A549 (cell line): Measurements from ENCODE around the gene UBA52. TPM values are rescaled to one million over a fixed set of nuclear protein-coding genes. Genes with fewer than 3 reads are reported as not detected.

Experiments used
- ATAC-seq, 2 experiments: fragments of 200-7000 bp in 1 of 2; fragments of >200 bp in 1 of 2; cut with Nextera tagmentation in 1 of 2; cut with Tn5 transposase in 1 of 2; 3 replicates each; pipeline versions ENCODE4 v1.8.0 to v1.9.1; 2018 to 2020; ENCODE audit warnings: mild to moderate bottlenecking in 1 of 2, moderate library complexity in 1 of 2
- CTCF ChIA-PET: fragments of 300-600 bp; sonication (Branson Sonifier 250); formaldehyde crosslinking; extraction: SDS; loops from one replicate; lab custom pipeline; 2021; ENCODE audit warnings: antibody characterized with exemption, inconsistent platforms; lab: Yijun Ruan, JAX
- POLR2A ChIA-PET: fragments of 350-600 bp; formaldehyde crosslinking; extraction: SDS; loops from one replicate; lab custom pipeline; 2021; ENCODE audit warnings: antibody characterized with exemption, inconsistent platforms; lab: Yijun Ruan, JAX
- DNase-seq, 2 experiments: peaks; one replicate each; pipeline versions ENCODE4 v3.0.0 to v3.0.0-alpha.2; 2011 to 2016; ENCODE audit warnings: low read depth in 1 of 2, low spot score in 1 of 2
- FAIRE-seq: peaks from 2 replicates; lab custom pipeline; 2011; peaks lifted over from hg19 to GRCh38; lab: Jason Lieb, UNC
- H3K27ac ChIP-seq, 2 experiments: fragments of >200 bp; sonication (Bioruptor Twin); formaldehyde crosslinking; 3 replicates each; pipeline ENCODE4 v1.5.1; 2016 to 2017
- H3K4me1 ChIP-seq: fragments of >200 bp; sonication (Bioruptor Twin); formaldehyde crosslinking; 3 replicates; pipeline ENCODE4 v1.6.1; 2016
- H3K4me2 ChIP-seq: fragments of >200 bp; sonication (Bioruptor Twin); formaldehyde crosslinking; 3 replicates; pipeline ENCODE4 v1.6.1; 2016
- H3K4me3 ChIP-seq: fragments of >200 bp; sonication (Bioruptor Twin); formaldehyde crosslinking; 3 replicates; pipeline ENCODE4 v1.5.1; 2016
- H3K9me3 ChIP-seq: fragments of >200 bp; sonication (Bioruptor Twin); formaldehyde crosslinking; 3 replicates; pipeline ENCODE4 v1.6.1; 2016
- BCL3 ChIP-seq: fragments of >200 bp; sonication (Bioruptor Twin); formaldehyde crosslinking; IDR thresholded peaks from 3 replicates; pipeline ENCODE4 v1.6.1; 2016
- CBX2 ChIP-seq: fragments of 200-600 bp; sonication (generic); IDR thresholded peaks from 2 replicates; pipeline ENCODE4 v1.6.1; 2016; ENCODE audit warnings: low read depth, mild to moderate bottlenecking, borderline replicate concordance
- CHD4 ChIP-seq: fragments of 200-600 bp; sonication (generic); IDR thresholded peaks from 2 replicates; pipeline ENCODE4 v1.6.1; 2016; ENCODE audit warnings: antibody characterized with exemption, mild to moderate bottlenecking, borderline replicate concordance
- E2F6 ChIP-seq: IDR thresholded peaks from 2 replicates; pipeline ENCODE4 v1.6.1; 2012; ENCODE audit warnings: low read depth, borderline replicate concordance
- EHF ChIP-seq: fragments of 250-450 bp; sonication (Bioruptor Pico); IDR thresholded peaks from 2 replicates; pipeline ENCODE4 v1.5.0; 2020; ENCODE audit warnings: mild to moderate bottlenecking
- EHMT2 ChIP-seq: fragments of 200-600 bp; sonication (generic); IDR thresholded peaks from 2 replicates; pipeline ENCODE4 v1.6.1; 2016; ENCODE audit warnings: antibody characterized with exemption, low read depth, mild to moderate bottlenecking, moderate library complexity
- EP300 ChIP-seq, 2 experiments: fragments of >200 bp; sonication (Bioruptor Twin); formaldehyde crosslinking; IDR thresholded peaks; 2 replicates in 1 of 2; 3 replicates in 1 of 2; pipeline ENCODE4 v1.6.1; 2016 to 2017
- FOSB ChIP-seq: fragments of 250-450 bp; sonication (Bioruptor Pico); IDR thresholded peaks from 2 replicates; pipeline ENCODE4 v1.5.0; 2020; ENCODE audit warnings: mild to moderate bottlenecking, moderate library complexity
- HEYL ChIP-seq: fragments of 250-450 bp; sonication (Bioruptor Pico); IDR thresholded peaks from 2 replicates; pipeline ENCODE4 v1.8.0; 2021; ENCODE audit warnings: mild to moderate bottlenecking, moderate library complexity
- HMGXB4 ChIP-seq: fragments of 250-450 bp; sonication (Bioruptor Pico); IDR thresholded peaks from 2 replicates; pipeline ENCODE4 v1.5.0; 2021; ENCODE audit warnings: mild to moderate bottlenecking, moderate library complexity, borderline replicate concordance
- HOXA7 ChIP-seq: fragments of 250-450 bp; sonication (Bioruptor Pico); IDR thresholded peaks from 2 replicates; pipeline ENCODE4 v1.5.0; 2020; ENCODE audit warnings: mild to moderate bottlenecking, moderate library complexity
- HOXB13 ChIP-seq: fragments of 250-450 bp; sonication (Bioruptor Pico); IDR thresholded peaks from 2 replicates; pipeline ENCODE4 v1.5.0; 2020; ENCODE audit warnings: low read depth, mild to moderate bottlenecking, moderate library complexity
- HOXB5 ChIP-seq: fragments of 250-450 bp; sonication (Bioruptor Pico); IDR thresholded peaks from 2 replicates; pipeline ENCODE4 v1.5.0; 2020; ENCODE audit warnings: mild to moderate bottlenecking, moderate library complexity
- JUN ChIP-seq, 2 experiments: fragments of >200 bp; sonication (Bioruptor Twin); formaldehyde crosslinking; IDR thresholded peaks; 2 replicates in 1 of 2; 3 replicates in 1 of 2; pipeline ENCODE4 v1.6.1; 2016 to 2017
- MAFK ChIP-seq: fragments of 450-650 bp; IDR thresholded peaks from 2 replicates; pipeline ENCODE4 v1.6.1; 2014; ENCODE audit not compliant: partially characterized antibody
- MYC ChIP-seq: IDR thresholded peaks from 2 replicates; pipeline ENCODE4 v1.6.1; 2012; ENCODE audit warnings: mild to moderate bottlenecking, inconsistent platforms, low read length, improper control_type of control experiment, borderline replicate concordance
- NFE2L2 ChIP-seq: fragments of 150-350 bp; conservative IDR thresholded peaks from 2 replicates; pipeline ENCODE4 v1.6.1; 2014; ENCODE audit warnings: low read length
- POLR2A ChIP-seq: IDR thresholded peaks from 2 replicates; pipeline ENCODE4 v1.6.1; 2012; ENCODE audit warnings: mild to moderate bottlenecking, low read length
- POLR2AphosphoS2 ChIP-seq: conservative IDR thresholded peaks from 2 replicates; pipeline ENCODE4 v1.6.1; 2012; ENCODE audit warnings: low read length, improper control_type of control experiment, inconsistent platforms
- RAD21 ChIP-seq, 2 experiments: fragments of >200 bp in 1 of 2; sonication (Bioruptor Twin) in 1 of 2; formaldehyde crosslinking in 1 of 2; IDR thresholded peaks in 1 of 2; conservative IDR thresholded peaks in 1 of 2; 2 replicates in 1 of 2; 3 replicates in 1 of 2; pipeline ENCODE4 v1.6.1; 2012 to 2018; ENCODE audit warnings: inconsistent platforms in 1 of 2
- RARB ChIP-seq: fragments of 250-450 bp; sonication (Bioruptor Pico); IDR thresholded peaks from 2 replicates; pipeline ENCODE4 v1.8.0; 2021; ENCODE audit warnings: mild to moderate bottlenecking, moderate library complexity
- REST ChIP-seq: fragments of 200-600 bp; sonication (generic); IDR thresholded peaks from 2 replicates; pipeline ENCODE4 v1.6.1; 2016; ENCODE audit warnings: antibody characterized with exemption, mild to moderate bottlenecking, moderate library complexity
- RFX5 ChIP-seq: fragments of 450-650 bp; IDR thresholded peaks from 2 replicates; pipeline ENCODE4 v1.7.1; 2014; ENCODE audit warnings: antibody characterized with exemption, mild to moderate bottlenecking, moderate library complexity
- RNF2 ChIP-seq: fragments of 200-600 bp; sonication (generic); IDR thresholded peaks from 2 replicates; pipeline ENCODE4 v1.6.1; 2016; ENCODE audit warnings: low read depth, mild to moderate bottlenecking, antibody characterized with exemption, moderate library complexity, borderline replicate concordance
- SMC3 ChIP-seq: fragments of >200 bp; sonication (Bioruptor Twin); formaldehyde crosslinking; IDR thresholded peaks from 3 replicates; pipeline ENCODE4 v1.6.1; 2018; ENCODE audit warnings: inconsistent platforms
- TP53 ChIP-seq: fragments of 250-450 bp; sonication (Bioruptor Pico); IDR thresholded peaks from 2 replicates; pipeline ENCODE4 v1.5.0; 2021; ENCODE audit warnings: mild to moderate bottlenecking, moderate library complexity
- ZNF302 ChIP-seq: fragments of 250-450 bp; sonication (Bioruptor Pico); IDR thresholded peaks from 2 replicates; pipeline ENCODE4 v1.9.0; 2021; ENCODE audit warnings: inconsistent platforms, mild to moderate bottlenecking, moderate library complexity
- WGBS: methylation state at CpG from one replicate; pipeline ENCODE4 v1.1.6; 2017; ENCODE audit errors: missing lambda C conversion rate; 5-methylcytosine and 5-hydroxymethylcytosine counted together
- polyA plus RNA-seq, 4 experiments: library from polyadenylated mRNA; depleted of rRNA in 3 of 4; stranded (reverse); fragments of >200 nt; fragmentation: RNase III in 1 of 4; extraction: RNeasy Plus Mini Kit Qiagen cat#74134 plus additional on column Dnase treatment in 1 of 4; gene quantifications; 2 replicates in 3 of 4; 3 replicates in 1 of 4; pipeline ENCODE4 v1.2.3, GENCODE V29; 2011 to 2017
- TF ChIP-seq, protein P1 (sequence below): IDR thresholded peaks from 2 replicates; pipeline ENCODE4 v1.6.1; 2012

The UBA52 gene
- polyA plus RNA-seq, 2 of the 4 experiments (the other 2 are of a cell fraction): 888 to 942 TPM

- 34% methylated on average over 16 of the region's 16 CpGs for WGBS
- FAIRE-seq: no peak
- Histone ChIP-seq H3K4me1 (peaks cover 8% of the 10 kb centered on the region; the same call in 1 of the 3 replicates), H3K4me3 (peak overlapping the region; percentile 96), H3K9me3 (no peaks in the 10 kb centered on the region), H3K4me2 (peak overlapping the region; percentile 100), H3K27ac (peak overlapping the region; percentile 100)
- CTCF ChIA-PET: interaction anchor here (0.7 to 3.6 kb wide), 24 partner anchors 8 to 261 kb away, joined by 3 to 22 read pairs (median 6); partner anchors contain the start of genes FKBP8 and UBA52
- peak in 1 of 2 experiments; percentile 4; a peak in 1 of 6 replicates for ATAC-seq
- POLR2A ChIA-PET: interaction anchor here (3.1 kb wide), 1 partner anchor 16 kb away, joined by 31 read pairs; the partner anchor contains the start of gene UBA52
- no peak for DNase-seq
- TF ChIP-seq POLR2AphosphoS2 (no peak), HEYL (CRISPR knock-in tag) (no peak), MYC (no peak), EP300 (IDR thresholded peaks at IDR 0.05) (no peak), HOXB13 (CRISPR knock-in tag) (no peak), CBX2 (no peak), E2F6 (no peak), REST (no peak), RNF2 (no peak), EHF (CRISPR knock-in tag) (no peak), SMC3 (no peak), RAD21 (conservative IDR thresholded peaks at IDR 0.05 in 1 of 2, IDR thresholded peaks at IDR 0.05 in 1 of 2) (no peak), RARB (CRISPR knock-in tag) (no peak), NFE2L2 (no peak), MAFK (no peak), POLR2A (no peak), ZNF302 (CRISPR knock-in tag) (no peak), FOSB (no peak)
Measured at GRCh38 chr19:18587962-18588610, 16.4 kb downstream of the UBA52 start.

DNA sequence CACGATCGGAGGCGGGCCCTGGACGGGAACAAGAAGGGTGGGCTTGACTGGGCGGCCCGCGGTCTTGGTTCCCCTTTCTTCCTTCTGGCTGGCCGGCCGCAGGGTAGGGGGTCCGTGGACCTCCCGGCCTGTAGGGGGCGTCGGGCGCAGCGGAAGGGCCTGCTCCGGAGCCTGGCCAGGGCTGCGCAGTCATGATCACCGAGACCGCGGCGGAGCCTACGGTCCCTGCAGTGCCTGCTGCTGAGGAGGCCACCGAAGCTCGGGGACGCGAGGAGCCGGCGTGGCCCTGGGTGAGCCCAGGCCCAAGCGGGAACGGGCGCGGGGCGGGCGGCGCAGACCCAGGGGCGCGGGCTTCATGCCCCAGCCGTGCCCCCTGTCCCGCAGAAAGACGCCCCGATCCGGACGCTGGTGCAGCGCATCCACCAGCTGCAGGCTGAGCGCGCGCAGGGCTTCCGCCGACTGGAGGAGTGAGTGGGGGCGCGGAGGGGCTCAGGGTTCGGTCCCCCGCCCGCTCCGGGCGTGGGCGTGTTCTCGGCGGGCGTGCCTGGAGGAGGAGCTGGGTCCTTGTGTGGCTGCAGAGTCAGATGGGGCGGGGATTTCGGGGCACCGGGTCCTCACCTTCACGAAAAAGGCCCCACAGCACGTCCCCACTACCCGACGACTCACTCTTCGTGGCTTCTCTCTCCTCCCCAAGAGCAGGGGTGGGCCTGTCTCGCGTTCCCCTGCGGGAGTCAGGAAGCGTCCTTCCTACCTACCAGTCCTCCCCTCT, 17.1 kb downstream of the UBA52 start, which contains the start of gene REX1BD:
Gene REX1BD, plus strand, starts transcription at position 188 of the 769 bp plus-strand sequence. Its CDS starts 4 bp downstream, at position 192.
- WGBS: 0% methylated on average over 9 of the region's 72 CpGs
- Histone ChIP-seq H3K4me2 (peak within 1 kb of the TSS; percentile 100), H3K4me1 (peaks cover 9% of the 10 kb centered on the region; the same call in 1 of the 3 replicates), H3K4me3 (peak within 1 kb of the TSS; percentile 96), H3K27ac (peak within 1 kb of the TSS; percentile 100), H3K9me3 (no peaks in the 10 kb centered on the region)
- DNase-seq (peak in 1 of 2 experiments; percentile 83), FAIRE-seq (no peak), ATAC-seq (peak; percentile 75 to 85)
- ChIA-PET POLR2A (interaction anchor here (0.5 to 3.1 kb wide), 11 partner anchors 10 to 331 kb away, joined by 3 to 31 read pairs (median 3); partner anchors contain the start of genes COPE, DDX49, ELL and TMEM59L), CTCF (interaction anchor here (0.5 to 3.6 kb wide), 49 partner anchors 9 to 398 kb away, joined by 3 to 22 read pairs (median 4); partner anchors contain the start of genes ELL, FKBP8, TMEM59L and UBA52)
- TF ChIP-seq CHD4 (no peak), BCL3 (peak; percentile 60; the same call in 1 of the 3 replicates), HOXB5 (CRISPR knock-in tag) (no peak), EHMT2 (no peak), POLR2A (peak; percentile 80), JUN (IDR thresholded peaks at IDR 0.05) (peak; percentile 48 to 70; a peak in 4 of 5 replicates), HOXA7 (CRISPR knock-in tag) (no peak), SMC3 (0 out of 3 replicates have a peak, but pooled peaks have one; percentile 9), TP53 (CRISPR knock-in tag) (no peak), HMGXB4 (CRISPR knock-in tag) (peak; percentile 76; the same call in 1 of the 2 replicates), RFX5 (no peak)
- TF ChIP-seq, protein P1, sequence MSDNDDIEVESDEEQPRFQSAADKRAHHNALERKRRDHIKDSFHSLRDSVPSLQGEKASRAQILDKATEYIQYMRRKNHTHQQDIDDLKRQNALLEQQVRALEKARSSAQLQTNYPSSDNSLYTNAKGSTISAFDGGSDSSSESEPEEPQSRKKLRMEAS: peak; percentile 35; the same call in 1 of the 2 replicates
